K562 (cell line): Measurements from ENCODE around the gene ENC1. TPM values are rescaled to one million over a fixed set of nuclear protein-coding genes. Genes with fewer than 3 reads are reported as not detected.

Experiments
- BHLHE40 ChIP-seq: IDR thresholded peaks from 2 replicates; pipeline ENCODE4 v1.6.1; 2011; ENCODE audit warnings: low read length, improper control_type of control experiment
- CBFA2T2 ChIP-seq: fragments of 450-650 bp; conservative IDR thresholded peaks from 2 replicates; pipeline ENCODE4 v1.6.1; 2017; ENCODE audit warnings: mild to moderate bottlenecking
- CBFB ChIP-seq: sonication (generic); formaldehyde crosslinking; IDR thresholded peaks from 2 replicates; pipeline ENCODE4 v1.4.0; 2020; ENCODE audit warnings: mild to moderate bottlenecking, missing genetic modification reagents
- DACH1 ChIP-seq: fragments of 450-650 bp; IDR thresholded peaks from 2 replicates; pipeline ENCODE4 v1.6.1; 2018; ENCODE audit not compliant: partially characterized antibody
- ESRRA ChIP-seq: fragments of 450-650 bp; IDR thresholded peaks from 2 replicates; pipeline ENCODE4 v1.6.1; 2014; ENCODE audit warnings: low read depth, mild to moderate bottlenecking, moderate library complexity, borderline replicate concordance
- HDAC3 ChIP-seq: fragments of 450-650 bp; IDR thresholded peaks from 2 replicates; pipeline ENCODE4 v1.6.1; 2018; ENCODE audit warnings: borderline replicate concordance, mild to moderate bottlenecking, moderate library complexity; ENCODE audit not compliant: partially characterized antibody
- HMGN3 ChIP-seq: IDR thresholded peaks from 2 replicates; pipeline ENCODE4 v1.6.1; 2011; ENCODE audit warnings: borderline replicate concordance, low read depth, mild to moderate bottlenecking, mixed read lengths, low read length; ENCODE audit not compliant: insufficient read length; ENCODE audit errors: extremely low read depth
- KLF16 ChIP-seq: IDR thresholded peaks from 2 replicates; pipeline ENCODE4 v1.6.1; 2016; ENCODE audit warnings: antibody characterized with exemption
- MTA3 ChIP-seq: fragments of 450-650 bp; formaldehyde crosslinking; IDR thresholded peaks from 2 replicates; pipeline ENCODE4 v1.6.1; 2017; ENCODE audit warnings: mild to moderate bottlenecking, borderline replicate concordance
- NFIC ChIP-seq: fragments of 450-650 bp; IDR thresholded peaks from 2 replicates; pipeline ENCODE4 v1.6.1; 2017; ENCODE audit warnings: mild to moderate bottlenecking, inconsistent platforms
- PTRF ChIP-seq: fragments of 450-650 bp; IDR thresholded peaks from 2 replicates; pipeline ENCODE4 v1.6.1; 2016; ENCODE audit warnings: mild to moderate bottlenecking, missing genetic modification characterization, missing compliant biosample characterization
- ZBTB1 ChIP-seq: sonication (generic); formaldehyde crosslinking; IDR thresholded peaks from 2 replicates; pipeline ENCODE4 v1.8.1; 2023; ENCODE audit warnings: missing genetic modification reagents, low read depth, mild to moderate bottlenecking, borderline replicate concordance
- ZNF175 ChIP-seq: fragments of 200-800 bp; sonication (Bioruptor generic); IDR thresholded peaks from 2 replicates; pipeline ENCODE4 v1.6.1; 2016; ENCODE audit warnings: low read depth, mild to moderate bottlenecking, missing genetic modification characterization, missing compliant biosample characterization
- ZNF324 ChIP-seq: fragments of 250-450 bp; sonication (Bioruptor Pico); IDR thresholded peaks from 2 replicates; pipeline ENCODE4 v1.4.0; 2020; ENCODE audit warnings: mild to moderate bottlenecking
- ZNF639 ChIP-seq, 2 experiments: fragments of 200-800 bp in 1 of 2; sonication (Bioruptor generic) in 1 of 2; sonication (generic) in 1 of 2; formaldehyde crosslinking in 1 of 2; IDR thresholded peaks in 1 of 2; conservative IDR thresholded peaks in 1 of 2; 2 replicates each; pipeline versions ENCODE4 v1.5.0 to v1.6.1; 2016 to 2020; ENCODE audit warnings: missing compliant biosample characterization in 1 of 2, missing genetic modification characterization in 1 of 2, missing genetic modification reagents in 1 of 2
- polyA plus RNA-seq, 8 experiments: library from polyadenylated mRNA; depleted of rRNA in 4 of 8; stranded (reverse) in 5 of 8; unstranded in 3 of 8; fragments of >200 nt; fragmentation: Nextera tagmentation in 2 of 8; fragmentation: Illumina TruSeq in 1 of 8; extraction: Ambion mirVana in 2 of 8; extraction: Trizol in 1 of 8; gene quantifications; 2 replicates each; pipeline versions ENCODE4 v1.2.1 to v1.2.3, GENCODE V29; 2011 to 2014; ENCODE audit warnings: inconsistent platforms in 1 of 8, missing spikeins in 1 of 8
- total RNA-seq, 7 experiments: library from RNA; depleted of rRNA in 6 of 7; stranded (reverse); fragments of >200 nt in 6 of 7; fragmentation: Illumina TruSeq in 2 of 7; extraction: Trizol in 2 of 7; gene quantifications; 2 replicates each; pipeline versions ENCODE4 v1.2.1 to v1.2.3, GENCODE V29; 2011 to 2021; ENCODE audit warnings: low replicate concordance in 1 of 7
- TF ChIP-seq, protein P1 (sequence below), 2 experiments: fragments of 450-650 bp in 1 of 2; sonication (generic) in 1 of 2; formaldehyde crosslinking in 1 of 2; IDR thresholded peaks; 2 replicates each; pipeline versions ENCODE4 v1.7.1 to v1.9.0; 2016 to 2022; ENCODE audit warnings: inconsistent platforms in 1 of 2, mild to moderate bottlenecking in 1 of 2, missing genetic modification reagents in 1 of 2

ENC1 gene
- total and polyA plus RNA-seq, 9 of the 15 experiments (the other 6 are each of a cell fraction or from before 2014, with no cell fraction given), result 0.17 to 3.2 (median 0.97) TPM

DNA sequence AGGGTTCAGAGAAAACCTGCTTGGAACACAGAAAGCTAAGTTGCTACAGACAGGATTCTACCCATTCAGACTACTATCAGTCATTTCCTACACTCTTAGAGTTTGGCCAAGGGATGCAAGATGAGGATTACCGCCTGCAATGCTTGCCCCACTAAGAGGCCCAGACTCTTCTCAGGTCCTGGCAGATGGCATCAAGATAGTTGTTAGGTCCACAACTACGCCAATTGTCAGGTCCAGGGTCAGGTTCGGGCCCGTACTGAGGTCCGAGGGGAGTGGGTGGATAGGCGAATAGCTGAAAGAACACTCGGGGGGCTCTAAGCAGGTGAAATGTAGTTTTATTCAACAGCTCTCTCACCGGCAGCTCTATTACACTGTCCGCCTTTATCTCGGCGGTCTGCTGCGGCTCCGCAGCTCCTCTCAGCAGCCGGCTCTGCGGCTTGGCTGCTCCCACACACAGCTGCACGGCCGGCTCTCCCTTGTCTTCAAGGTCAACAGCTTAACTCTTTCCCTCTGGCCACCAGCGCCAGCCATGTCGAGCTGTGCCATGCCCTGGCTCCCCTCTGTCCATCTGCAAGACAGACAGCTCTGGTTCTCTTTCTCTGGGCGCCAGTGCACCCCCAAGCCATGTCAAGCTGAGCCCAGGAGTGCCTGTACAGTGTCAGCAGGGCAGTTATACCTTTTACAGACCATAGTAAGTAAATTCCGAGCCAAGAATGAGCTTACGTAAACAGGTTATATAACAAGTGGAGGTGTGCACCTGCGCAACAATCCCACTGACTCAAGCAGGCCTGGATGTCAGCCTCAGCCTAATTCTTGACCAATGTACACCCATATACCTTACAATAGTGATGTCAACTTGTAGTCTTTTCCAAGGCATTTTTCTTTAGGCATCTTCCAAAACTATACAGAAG is 24.0 kb downstream of the ENC1 start (continued):
- peak; percentile 74; the same call in 1 of the 2 replicates for TF ChIP-seq ZBTB1
- no peak for TF ChIP-seq MTA3
- peak in 1 of 2 experiments; percentile 36; a peak in 1 of 4 replicates for TF ChIP-seq ZNF639 (CRISPR knock-in tag; conservative IDR thresholded peaks at IDR 0.05 in 1 of 2, IDR thresholded peaks at IDR 0.05 in 1 of 2)
- TF ChIP-seq DACH1, result no peak
- peak; percentile 49 for TF ChIP-seq HMGN3
- no peak for TF ChIP-seq PTRF (tag)
- no peak for TF ChIP-seq ZNF324 (CRISPR knock-in tag)
- TF ChIP-seq NFIC, result 0 out of 2 replicates have a peak, but pooled peaks have one; percentile 33
- TF ChIP-seq CBFA2T2, result peak; percentile 68
- TF ChIP-seq, protein P1, sequence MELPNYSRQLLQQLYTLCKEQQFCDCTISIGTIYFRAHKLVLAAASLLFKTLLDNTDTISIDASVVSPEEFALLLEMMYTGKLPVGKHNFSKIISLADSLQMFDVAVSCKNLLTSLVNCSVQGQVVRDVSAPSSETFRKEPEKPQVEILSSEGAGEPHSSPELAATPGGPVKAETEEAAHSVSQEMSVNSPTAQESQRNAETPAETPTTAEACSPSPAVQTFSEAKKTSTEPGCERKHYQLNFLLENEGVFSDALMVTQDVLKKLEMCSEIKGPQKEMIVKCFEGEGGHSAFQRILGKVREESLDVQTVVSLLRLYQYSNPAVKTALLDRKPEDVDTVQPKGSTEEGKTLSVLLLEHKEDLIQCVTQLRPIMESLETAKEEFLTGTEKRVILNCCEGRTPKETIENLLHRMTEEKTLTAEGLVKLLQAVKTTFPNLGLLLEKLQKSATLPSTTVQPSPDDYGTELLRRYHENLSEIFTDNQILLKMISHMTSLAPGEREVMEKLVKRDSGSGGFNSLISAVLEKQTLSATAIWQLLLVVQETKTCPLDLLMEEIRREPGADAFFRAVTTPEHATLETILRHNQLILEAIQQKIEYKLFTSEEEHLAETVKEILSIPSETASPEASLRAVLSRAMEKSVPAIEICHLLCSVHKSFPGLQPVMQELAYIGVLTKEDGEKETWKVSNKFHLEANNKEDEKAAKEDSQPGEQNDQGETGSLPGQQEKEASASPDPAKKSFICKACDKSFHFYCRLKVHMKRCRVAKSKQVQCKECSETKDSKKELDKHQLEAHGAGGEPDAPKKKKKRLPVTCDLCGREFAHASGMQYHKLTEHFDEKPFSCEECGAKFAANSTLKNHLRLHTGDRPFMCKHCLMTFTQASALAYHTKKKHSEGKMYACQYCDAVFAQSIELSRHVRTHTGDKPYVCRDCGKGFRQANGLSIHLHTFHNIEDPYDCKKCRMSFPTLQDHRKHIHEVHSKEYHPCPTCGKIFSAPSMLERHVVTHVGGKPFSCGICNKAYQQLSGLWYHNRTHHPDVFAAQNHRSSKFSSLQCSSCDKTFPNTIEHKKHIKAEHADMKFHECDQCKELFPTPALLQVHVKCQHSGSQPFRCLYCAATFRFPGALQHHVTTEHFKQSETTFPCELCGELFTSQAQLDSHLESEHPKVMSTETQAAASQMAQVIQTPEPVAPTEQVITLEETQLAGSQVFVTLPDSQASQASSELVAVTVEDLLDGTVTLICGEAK (IDR thresholded peaks at IDR 0.05), result no peak
- TF ChIP-seq, protein P1 (CRISPR knock-in tag; IDR thresholded peaks at IDR 0.05), result no peak
- no peak for TF ChIP-seq HDAC3
- peak; percentile 51; the same call in 1 of the 2 replicates for TF ChIP-seq ZNF175 (CRISPR knock-in tag)
- TF ChIP-seq BHLHE40, result 0 out of 2 replicates have a peak, but pooled peaks have one; percentile 37
- TF ChIP-seq ESRRA, result peak; percentile 83
- TF ChIP-seq KLF16, result peak; percentile 86; the same call in 1 of the 2 replicates
- TF ChIP-seq CBFB (CRISPR knock-in tag), result 0 out of 2 replicates have a peak, but pooled peaks have one; percentile 77
